Fibroblast of skin of left biceps (primary cell): ENCODE data around the gene ITGB8.
"Not testable (repeated sequence)": the region's sequence is repeated elsewhere in the genome, so short reads cannot be mapped to it uniquely, and the experiment has no call there.

ENCODE experiments used
- DNase-seq, 2 experiments: peaks; one replicate each; pipeline ENCODE4 v3.0.0-alpha.2; 2013; ENCODE audit warnings: low read depth in 2 of 2

ITGB8 gene

GRCh38 chr7:20330239-20330927, at the start of gene ITGB8:
Gene ITGB8, plus strand, starts transcription at chr7:20330900. Its CDS starts 907 bp downstream, at chr7:20331807.
- peak; percentile 67 to 76 for DNase-seq

GRCh38 chr7:20282959-20283358, 47.7 kb upstream of the ITGB8 start:
- no peak for DNase-seq

GRCh38 chr7:20283385-20283784, 47.3 kb upstream of the ITGB8 start:
- no peak for DNase-seq

GRCh38 chr7:20284003-20284770, 46.5 kb upstream of the ITGB8 start:
- no peak for DNase-seq

- DNase-seq: no peak
Observed at GRCh38 chr7:20284771-20285143, 45.9 kb upstream of the ITGB8 start.

- DNase-seq: no peak
Observed at GRCh38 chr7:20287317-20287716, 43.4 kb upstream of the ITGB8 start.

- DNase-seq: no peak
Observed at GRCh38 chr7:20288036-20288435, 42.7 kb upstream of the ITGB8 start.

- no peak for DNase-seq
Observed at GRCh38 chr7:20290505-20291111, 40.1 kb upstream of the ITGB8 start.

GRCh38 chr7:20293336-20293735, 37.4 kb upstream of the ITGB8 start:
- no peak for DNase-seq

GRCh38 chr7:20296444-20296843, 34.3 kb upstream of the ITGB8 start:
- no peak for DNase-seq

GRCh38 chr7:20296901-20297300, 33.8 kb upstream of the ITGB8 start:
- no peak for DNase-seq

GRCh38 chr7:20298486-20298901, 32.2 kb upstream of the ITGB8 start:
- DNase-seq: no peak

- DNase-seq: no peak
Observed at GRCh38 chr7:20299145-20299544, 31.6 kb upstream of the ITGB8 start.

GRCh38 chr7:20299647-20300312, 30.9 kb upstream of the ITGB8 start:
- DNase-seq: no peak

GRCh38 chr7:20301311-20301939, 29.3 kb upstream of the ITGB8 start:
- no peak for DNase-seq

GRCh38 chr7:20302300-20302699, 28.4 kb upstream of the ITGB8 start:
- DNase-seq: not testable (repeated sequence)

GRCh38 chr7:20302891-20303290, 27.8 kb upstream of the ITGB8 start:
- DNase-seq: no peak

- no peak for DNase-seq
Observed at GRCh38 chr7:20304366-20304765, 26.3 kb upstream of the ITGB8 start.

- DNase-seq: no peak
Observed at GRCh38 chr7:20305726-20306125, 25.0 kb upstream of the ITGB8 start.

- peak in 1 of 2 experiments; percentile 52 for DNase-seq
Observed at GRCh38 chr7:20306180-20306946, 24.3 kb upstream of the ITGB8 start.

- no peak for DNase-seq
Observed at GRCh38 chr7:20307119-20307518, 23.6 kb upstream of the ITGB8 start.
